IPS-18a (cell line): ENCODE results near the gene E2F2.

Experiments used
- H3K27ac ChIP-seq: one replicate; pipeline ENCODE4 v1.5.1; 2013; ENCODE audit warnings: low read length
- H3K27me3 ChIP-seq: one replicate; pipeline ENCODE4 v1.6.1; 2013; ENCODE audit warnings: mild to moderate bottlenecking, low read length; ENCODE audit not compliant: control insufficient read depth, insufficient read depth
- H3K36me3 ChIP-seq: one replicate; pipeline ENCODE4 v1.6.1; 2013; ENCODE audit warnings: low read depth, low read length; ENCODE audit not compliant: control insufficient read depth
- H3K4me1 ChIP-seq: one replicate; pipeline ENCODE4 v1.6.1; 2013; ENCODE audit warnings: low read depth, low read length; ENCODE audit not compliant: control insufficient read depth
- H3K4me3 ChIP-seq: one replicate; pipeline ENCODE4 v1.5.1; 2013; ENCODE audit warnings: low read length
- H3K9ac ChIP-seq: one replicate; pipeline ENCODE4 v1.6.1; 2013; ENCODE audit warnings: mild to moderate bottlenecking, low read length, moderate library complexity
- H3K9me3 ChIP-seq: one replicate; pipeline ENCODE4 v1.6.1; 2013; ENCODE audit warnings: low read depth, low read length; ENCODE audit not compliant: control insufficient read depth

E2F2 gene

GRCh38 chr1:23472351-23473036, 58.5 kb downstream of the E2F2 start:
- H3K4me1 ChIP-seq = no peaks in the 10 kb centered on the region
- H3K9ac ChIP-seq = no peak overlapping the region
- H3K9me3 ChIP-seq = no peaks in the 10 kb centered on the region
- no peaks in the 10 kb centered on the region for H3K27me3 ChIP-seq
- no peak overlapping the region for H3K4me3 ChIP-seq
- no peaks in the 10 kb centered on the region for H3K36me3 ChIP-seq
- no peak overlapping the region for H3K27ac ChIP-seq

GRCh38 chr1:23471473-23472075, 59.5 kb downstream of the E2F2 start:
- H3K4me1 ChIP-seq = no peaks in the 10 kb centered on the region
- H3K9me3 ChIP-seq = no peaks in the 10 kb centered on the region
- no peak overlapping the region for H3K9ac ChIP-seq
- H3K27me3 ChIP-seq = no peaks in the 10 kb centered on the region
- no peak overlapping the region for H3K27ac ChIP-seq
- no peak overlapping the region for H3K4me3 ChIP-seq
- no peaks in the 10 kb centered on the region for H3K36me3 ChIP-seq

GRCh38 chr1:23470282-23471070, 60.6 kb downstream of the E2F2 start:
- H3K36me3 ChIP-seq = no peaks in the 10 kb centered on the region
- no peaks in the 10 kb centered on the region for H3K4me1 ChIP-seq
- no peaks in the 10 kb centered on the region for H3K27me3 ChIP-seq
- no peak overlapping the region for H3K27ac ChIP-seq
- H3K4me3 ChIP-seq = no peak overlapping the region
- H3K9ac ChIP-seq = no peak overlapping the region
- H3K9me3 ChIP-seq = no peaks in the 10 kb centered on the region

DNA sequence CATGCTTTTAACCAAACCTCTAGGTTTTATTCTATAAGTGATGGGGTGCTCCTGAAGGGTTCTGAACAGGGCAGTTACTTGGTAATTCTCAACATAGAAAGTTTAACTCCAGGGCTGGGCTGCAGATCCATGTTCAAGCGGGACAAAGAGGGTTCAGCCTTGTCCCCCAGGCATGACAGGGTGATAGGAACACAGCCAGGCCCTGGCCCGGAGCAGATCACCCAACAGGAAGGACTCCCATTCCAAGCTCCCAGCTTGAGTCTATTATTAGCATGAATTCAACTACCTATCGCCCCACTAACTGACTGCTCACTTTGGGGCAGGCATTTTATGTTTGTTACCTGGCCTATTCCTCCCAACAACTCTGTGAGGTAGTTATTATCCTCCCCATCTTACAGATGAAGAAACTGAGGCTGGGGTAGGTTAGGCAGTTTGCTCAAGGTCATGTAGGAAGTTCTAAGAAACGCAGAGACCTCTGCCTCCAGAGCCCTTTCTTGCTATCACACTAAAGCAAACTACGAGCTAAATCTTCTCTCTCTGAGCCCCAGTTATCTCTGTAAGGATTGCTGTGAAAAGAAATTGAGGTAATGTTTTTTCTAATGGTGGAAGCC, 61.6 kb downstream of the E2F2 start:
- no peaks in the 10 kb centered on the region for H3K9me3 ChIP-seq
- no peaks in the 10 kb centered on the region for H3K4me1 ChIP-seq
- H3K27ac ChIP-seq = no peak overlapping the region
- no peak overlapping the region for H3K4me3 ChIP-seq
- no peak overlapping the region for H3K9ac ChIP-seq
- no peaks in the 10 kb centered on the region for H3K27me3 ChIP-seq
- H3K36me3 ChIP-seq = no peaks in the 10 kb centered on the region

DNA sequence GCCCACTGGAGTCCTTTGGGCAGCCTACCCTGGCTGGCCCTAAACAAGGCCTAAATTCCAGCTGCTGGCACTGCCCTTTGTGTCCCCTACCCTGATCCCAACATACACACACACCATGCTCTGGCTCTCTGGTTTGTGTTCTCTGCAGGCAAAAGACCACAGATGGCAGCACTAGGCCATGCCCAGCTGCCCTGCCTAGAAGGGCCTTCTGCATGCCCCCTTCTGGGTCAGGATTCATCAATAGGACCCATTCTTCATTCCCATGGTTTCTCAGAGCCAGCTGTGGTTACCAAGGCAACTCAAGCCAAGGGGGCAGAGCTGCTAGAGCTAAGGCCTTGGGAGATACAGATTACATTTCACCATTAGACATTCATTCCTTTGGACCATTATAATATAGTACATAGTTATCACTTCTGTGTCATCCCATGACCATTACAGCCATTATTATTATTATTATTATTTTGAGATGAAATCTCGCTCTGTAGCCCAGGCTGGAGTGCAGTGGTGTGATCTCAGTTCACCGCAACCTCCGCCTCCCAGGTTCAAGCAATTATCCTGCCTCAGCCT, 64.5 kb downstream of the E2F2 start:
- Histone ChIP-seq H3K27ac (no peak overlapping the region), H3K4me3 (no peak overlapping the region), H3K9me3 (no peaks in the 10 kb centered on the region), H3K9ac (no peak overlapping the region), H3K36me3 (no peaks in the 10 kb centered on the region), H3K4me1 (no peaks in the 10 kb centered on the region), H3K27me3 (no peaks in the 10 kb centered on the region)

GRCh38 chr1:23463286-23463685, 67.7 kb downstream of the E2F2 start:
- Histone ChIP-seq H3K4me1 (no peaks in the 10 kb centered on the region), H3K9me3 (no peaks in the 10 kb centered on the region)

GRCh38 chr1:23462766-23463165, 68.3 kb downstream of the E2F2 start:
- no peak overlapping the region for H3K27ac ChIP-seq
- no peak overlapping the region for H3K4me3 ChIP-seq

More at GRCh38 chr1:23463286-23463685, 67.7 kb downstream of the E2F2 start:
- Histone ChIP-seq H3K27ac (no peak overlapping the region), H3K27me3 (no peaks in the 10 kb centered on the region), H3K9ac (no peak overlapping the region), H3K36me3 (no peaks in the 10 kb centered on the region), H3K4me3 (no peak overlapping the region)

DNA sequence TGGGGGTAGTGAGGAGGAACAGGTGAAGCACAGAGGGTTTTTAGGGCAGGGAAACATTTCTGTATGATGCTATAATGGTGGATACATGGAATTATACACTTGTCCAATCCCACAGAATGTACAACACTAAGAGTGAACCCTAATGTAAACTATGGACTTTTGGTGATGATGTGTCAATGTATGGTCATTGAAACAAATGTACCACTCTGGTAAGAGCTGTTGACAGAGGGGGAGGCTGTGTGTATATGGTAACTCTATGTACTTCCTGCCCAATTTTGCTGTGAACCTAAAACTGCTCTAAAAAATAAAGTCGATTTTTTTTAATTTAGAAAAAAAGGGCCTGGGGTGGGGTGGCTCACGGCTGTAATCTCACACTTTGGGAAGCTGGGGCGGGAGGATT, 70.0 kb downstream of the E2F2 start:
- Histone ChIP-seq H3K27ac (no peak overlapping the region), H3K4me1 (no peaks in the 10 kb centered on the region), H3K27me3 (no peaks in the 10 kb centered on the region), H3K36me3 (no peaks in the 10 kb centered on the region), H3K9me3 (no peaks in the 10 kb centered on the region), H3K4me3 (no peak overlapping the region), H3K9ac (no peak overlapping the region)

More at GRCh38 chr1:23462766-23463165, 68.3 kb downstream of the E2F2 start:
- Histone ChIP-seq H3K9ac (no peak overlapping the region), H3K9me3 (no peaks in the 10 kb centered on the region), H3K4me1 (no peaks in the 10 kb centered on the region), H3K36me3 (no peaks in the 10 kb centered on the region), H3K27me3 (no peaks in the 10 kb centered on the region)

DNA sequence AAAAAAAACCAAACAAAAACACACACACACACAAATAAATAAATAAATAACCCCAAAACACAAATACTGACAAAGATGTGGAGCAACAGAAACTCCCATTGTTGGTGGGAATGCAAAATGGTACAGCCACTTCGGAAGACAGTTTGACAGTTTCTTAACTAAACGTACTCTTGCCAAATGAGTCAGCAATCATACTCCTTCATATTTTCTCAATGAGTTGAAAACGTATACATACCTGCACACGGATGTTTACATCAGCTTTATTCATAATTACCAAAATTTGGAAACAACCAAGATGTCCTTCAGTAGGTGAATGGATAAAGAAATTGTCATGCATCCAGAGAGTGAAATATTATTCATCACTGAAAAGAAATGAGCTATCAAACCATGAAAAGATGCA, 70.5 kb downstream of the E2F2 start:
- Histone ChIP-seq H3K9ac (no peak overlapping the region), H3K4me3 (no peak overlapping the region), H3K4me1 (no peaks in the 10 kb centered on the region), H3K9me3 (no peaks in the 10 kb centered on the region), H3K27me3 (no peaks in the 10 kb centered on the region), H3K27ac (no peak overlapping the region), H3K36me3 (no peaks in the 10 kb centered on the region)

DNA sequence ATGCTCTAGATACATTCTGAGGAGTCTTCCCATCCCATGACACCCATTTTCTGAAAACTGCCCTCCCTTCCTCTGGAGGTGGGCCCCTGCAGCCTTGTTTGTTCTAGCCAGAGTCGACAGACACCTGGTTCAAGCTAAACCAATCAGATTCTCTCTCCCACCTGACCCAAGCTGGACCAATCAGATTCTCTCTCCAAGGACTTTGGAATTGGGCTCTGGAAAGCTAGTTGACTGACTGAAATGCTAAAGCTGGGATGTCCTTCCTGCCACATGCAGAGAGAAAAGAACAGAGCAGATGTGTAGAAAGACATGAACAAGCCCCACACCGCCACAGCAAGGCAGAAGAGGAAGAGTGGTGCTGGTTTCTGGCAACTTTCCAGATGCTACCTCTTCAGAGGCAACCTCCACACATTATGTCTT, 71.7 kb downstream of the E2F2 start:
- Histone ChIP-seq H3K9me3 (no peaks in the 10 kb centered on the region), H3K4me1 (no peaks in the 10 kb centered on the region), H3K36me3 (peaks cover 5% of the 10 kb centered on the region), H3K4me3 (no peak overlapping the region), H3K27ac (no peak overlapping the region), H3K27me3 (no peaks in the 10 kb centered on the region), H3K9ac (no peak overlapping the region)
